ENCODE results near the gene PCDHGA6.
"Not testable (repeated sequence)": the region's sequence is repeated elsewhere in the genome, so short reads cannot be mapped to it uniquely, and the experiment has no call there.

PCDHGA6 gene

GRCh38 chr5:141407790-141408505, 34.3 kb downstream of the PCDHGA6 start, which contains the start of gene PCDHGB6:
TSS of gene PCDHGB6 (plus strand) at chr5:141408021. CDS start at chr5:141408203, 182 bp downstream.
- peaks cover 43 to 72% (median 65%) of the 10 kb centered on the region in 5 donors for H3K9me3 ChIP-seq (ENCODE audit: control insufficient read depth in 5 of 5, low read length in 5 of 5)
- H3K9ac ChIP-seq (ENCODE audit: low read length in 5 of 5), result peak within 1 kb of the TSS in 1 of 5 donors; percentile 41

GRCh38 chr5:141409598-141410306, 36.1 kb downstream of the PCDHGA6 start:
- peak overlapping the region; percentile 36 to 59 (median 51) for H3K4me3 ChIP-seq (ENCODE audit: low read depth in 1 of 5, low read length in 5 of 5)

More at GRCh38 chr5:141407790-141408505, 34.3 kb downstream of the PCDHGA6 start, which contains the start of gene PCDHGB6:
- H3K36me3 ChIP-seq (ENCODE audit: control insufficient read depth in 5 of 5, insufficient read depth in 5 of 5, low read length in 5 of 5); H3K27ac ChIP-seq (ENCODE audit: low read depth, low read length): not testable (repeated sequence)
- Histone ChIP-seq H3K27me3 (ENCODE audit: control insufficient read depth in 5 of 5, insufficient read depth in 4 of 5, low read length in 5 of 5) (peaks cover 0 to 10% (median 5%) of the 10 kb centered on the region in 5 donors), H3K4me1 (ENCODE audit: control insufficient read depth in 5 of 5, insufficient read depth in 5 of 5, low read length in 5 of 5) (peaks cover 0 to 18% (median 16%) of the 10 kb centered on the region in 5 donors), H3K4me3 (ENCODE audit: low read depth in 1 of 5, low read length in 5 of 5) (peak within 1 kb of the TSS; percentile 51 to 59 (median 53))

GRCh38 chr5:141411575-141411974, 37.9 kb downstream of the PCDHGA6 start:
- H3K9ac ChIP-seq (ENCODE audit: low read length in 5 of 5), result no peak overlapping the region
- peaks cover 38 to 66% (median 60%) of the 10 kb centered on the region in 5 donors for H3K9me3 ChIP-seq (ENCODE audit: control insufficient read depth in 5 of 5, low read length in 5 of 5)
- peaks cover 0 to 10% (median 5%) of the 10 kb centered on the region in 5 donors for H3K27me3 ChIP-seq (ENCODE audit: control insufficient read depth in 5 of 5, insufficient read depth in 4 of 5, low read length in 5 of 5)
- H3K27ac ChIP-seq (ENCODE audit: low read depth, low read length), result no peak overlapping the region
- no peaks in the 10 kb centered on the region for H3K36me3 ChIP-seq (ENCODE audit: control insufficient read depth in 5 of 5, insufficient read depth in 5 of 5, low read length in 5 of 5)
- peak overlapping the region in 4 of 5 donors; percentile 5 to 36 (median 10) for H3K4me3 ChIP-seq (ENCODE audit: low read depth in 1 of 5, low read length in 5 of 5)
- peaks cover 0 to 24% (median 22%) of the 10 kb centered on the region in 5 donors for H3K4me1 ChIP-seq (ENCODE audit: control insufficient read depth in 5 of 5, insufficient read depth in 5 of 5, low read length in 5 of 5)

More at GRCh38 chr5:141409598-141410306, 36.1 kb downstream of the PCDHGA6 start:
- H3K36me3 ChIP-seq (ENCODE audit: control insufficient read depth in 5 of 5, insufficient read depth in 5 of 5, low read length in 5 of 5), result no peaks in the 10 kb centered on the region
- no peak overlapping the region for H3K9ac ChIP-seq (ENCODE audit: low read length in 5 of 5)
- H3K27ac ChIP-seq (ENCODE audit: low read depth, low read length), result no peak overlapping the region
- H3K9me3 ChIP-seq (ENCODE audit: control insufficient read depth in 5 of 5, low read length in 5 of 5), result peaks cover 43 to 71% (median 64%) of the 10 kb centered on the region in 5 donors
- peaks cover 0 to 10% (median 5%) of the 10 kb centered on the region in 5 donors for H3K27me3 ChIP-seq (ENCODE audit: control insufficient read depth in 5 of 5, insufficient read depth in 4 of 5, low read length in 5 of 5)
- peaks cover 0 to 24% (median 22%) of the 10 kb centered on the region in 5 donors for H3K4me1 ChIP-seq (ENCODE audit: control insufficient read depth in 5 of 5, insufficient read depth in 5 of 5, low read length in 5 of 5)

- Histone ChIP-seq H3K9ac (ENCODE audit: low read length in 5 of 5) (peak within 1 kb of the TSS in 3 of 5 donors; percentile 30 to 56 (median 32)), H3K4me1 (ENCODE audit: control insufficient read depth in 5 of 5, insufficient read depth in 5 of 5, low read length in 5 of 5) (peaks cover 0 to 27% (median 25%) of the 10 kb centered on the region in 5 donors), H3K27ac (ENCODE audit: low read depth, low read length) (no peak within 1 kb of the TSS), H3K36me3 (ENCODE audit: control insufficient read depth in 5 of 5, insufficient read depth in 5 of 5, low read length in 5 of 5) (no peaks in the 10 kb centered on the region), H3K4me3 (ENCODE audit: low read depth in 1 of 5, low read length in 5 of 5) (peak within 1 kb of the TSS; percentile 56 to 78 (median 68)), H3K9me3 (ENCODE audit: control insufficient read depth in 5 of 5, low read length in 5 of 5) (peaks cover 33 to 65% (median 52%) of the 10 kb centered on the region in 5 donors), H3K27me3 (ENCODE audit: control insufficient read depth in 5 of 5, insufficient read depth in 4 of 5, low read length in 5 of 5) (peaks cover 0 to 10% (median 5%) of the 10 kb centered on the region in 5 donors)
Measured at GRCh38 chr5:141412854-141413539, 39.3 kb downstream of the PCDHGA6 start, which contains the start of gene PCDHGA10. TSS of gene PCDHGA10 (plus strand) at chr5:141412987. CDS start at chr5:141413176, 189 bp downstream.

GRCh38 chr5:141413540-141414069, 39.9 kb downstream of the PCDHGA6 start:
- H3K4me1 ChIP-seq (ENCODE audit: control insufficient read depth in 5 of 5, insufficient read depth in 5 of 5, low read length in 5 of 5), result peaks cover 0 to 30% (median 23%) of the 10 kb centered on the region in 5 donors
- peak overlapping the region in 1 of 5 donors; percentile 56 for H3K9ac ChIP-seq (ENCODE audit: low read length in 5 of 5)
- peak overlapping the region; percentile 56 to 76 (median 68) for H3K4me3 ChIP-seq (ENCODE audit: low read depth in 1 of 5, low read length in 5 of 5)
- H3K9me3 ChIP-seq (ENCODE audit: control insufficient read depth in 5 of 5, low read length in 5 of 5), result peaks cover 36 to 65% (median 54%) of the 10 kb centered on the region in 5 donors
- H3K27ac ChIP-seq (ENCODE audit: low read depth, low read length), result no peak overlapping the region
- no peaks in the 10 kb centered on the region for H3K36me3 ChIP-seq (ENCODE audit: control insufficient read depth in 5 of 5, insufficient read depth in 5 of 5, low read length in 5 of 5)
- peaks cover 0 to 10% (median 5%) of the 10 kb centered on the region in 5 donors for H3K27me3 ChIP-seq (ENCODE audit: control insufficient read depth in 5 of 5, insufficient read depth in 4 of 5, low read length in 5 of 5)

GRCh38 chr5:141414548-141415274, 41.0 kb downstream of the PCDHGA6 start:
- Histone ChIP-seq H3K9me3 (ENCODE audit: control insufficient read depth in 5 of 5, low read length in 5 of 5) (peaks cover 42 to 65% (median 55%) of the 10 kb centered on the region in 5 donors), H3K4me1 (ENCODE audit: control insufficient read depth in 5 of 5, insufficient read depth in 5 of 5, low read length in 5 of 5) (peaks cover 0 to 34% (median 19%) of the 10 kb centered on the region in 5 donors), H3K4me3 (ENCODE audit: low read depth in 1 of 5, low read length in 5 of 5) (peak overlapping the region in 3 of 5 donors; percentile 20 to 63 (median 46))
- H3K27ac ChIP-seq (ENCODE audit: low read depth, low read length); H3K9ac ChIP-seq (ENCODE audit: low read length in 5 of 5); H3K36me3 ChIP-seq (ENCODE audit: control insufficient read depth in 5 of 5, insufficient read depth in 5 of 5, low read length in 5 of 5); H3K27me3 ChIP-seq (ENCODE audit: control insufficient read depth in 5 of 5, insufficient read depth in 4 of 5, low read length in 5 of 5): not testable (repeated sequence)

GRCh38 chr5:141415275-141415618, 41.6 kb downstream of the PCDHGA6 start:
- H3K27me3 ChIP-seq (ENCODE audit: control insufficient read depth in 5 of 5, insufficient read depth in 4 of 5, low read length in 5 of 5); H3K36me3 ChIP-seq (ENCODE audit: control insufficient read depth in 5 of 5, insufficient read depth in 5 of 5, low read length in 5 of 5): not testable (repeated sequence)
- peaks cover 41 to 64% (median 55%) of the 10 kb centered on the region in 5 donors for H3K9me3 ChIP-seq (ENCODE audit: control insufficient read depth in 5 of 5, low read length in 5 of 5)

GRCh38 chr5:141417494-141418172, 43.9 kb downstream of the PCDHGA6 start, which contains the start of gene PCDHGB7:
TSS of gene PCDHGB7 (plus strand) at chr5:141417677. CDS start at chr5:141417860, 183 bp downstream.
- not testable (repeated sequence) for H3K27me3 ChIP-seq (ENCODE audit: control insufficient read depth in 5 of 5, insufficient read depth in 4 of 5, low read length in 5 of 5); H3K27ac ChIP-seq (ENCODE audit: low read depth, low read length); H3K36me3 ChIP-seq (ENCODE audit: control insufficient read depth in 5 of 5, insufficient read depth in 5 of 5, low read length in 5 of 5)
- Histone ChIP-seq H3K9ac (ENCODE audit: low read length in 5 of 5) (peak within 1 kb of the TSS in 2 of 5 donors; percentile 9 to 38), H3K4me3 (ENCODE audit: low read depth in 1 of 5, low read length in 5 of 5) (peak within 1 kb of the TSS; percentile 45 to 68 (median 60)), H3K9me3 (ENCODE audit: control insufficient read depth in 5 of 5, low read length in 5 of 5) (peaks cover 44 to 73% (median 66%) of the 10 kb centered on the region in 5 donors), H3K4me1 (ENCODE audit: control insufficient read depth in 5 of 5, insufficient read depth in 5 of 5, low read length in 5 of 5) (peaks cover 0 to 38% (median 21%) of the 10 kb centered on the region in 5 donors)

More at GRCh38 chr5:141415275-141415618, 41.6 kb downstream of the PCDHGA6 start:
- H3K4me3 ChIP-seq (ENCODE audit: low read depth in 1 of 5, low read length in 5 of 5), result peak overlapping the region in 1 of 5 donors; percentile 12
- not testable (repeated sequence) for H3K9ac ChIP-seq (ENCODE audit: low read length in 5 of 5); H3K27ac ChIP-seq (ENCODE audit: low read depth, low read length)
- H3K4me1 ChIP-seq (ENCODE audit: control insufficient read depth in 5 of 5, insufficient read depth in 5 of 5, low read length in 5 of 5), result peaks cover 0 to 29% (median 15%) of the 10 kb centered on the region in 5 donors
